Measurements from ENCODE around the gene RANBP2. TPM values are rescaled to one million over a fixed set of nuclear protein-coding genes. Genes with fewer than 3 reads are reported as not detected.

The RANBP2 gene
- total and polyA plus RNA-seq, 3 donors from 2014 or later: 29.0 to 108 (median 95.5) TPM

Small RNA genes lying within 50 kb of the gene (small RNA-seq; reads per million reads assigned to genes)
- 0 reads per million in 2 donors for gene AC010095.1

Other genes starting within 250 kb of the RANBP2 start
- gene LIMS1, start 185.0 kb upstream of the RANBP2 start, total RNA-seq: 100 to 1,000 TPM in 1 of 2 donors, 10 to 100 TPM in 1; 94.1 to 110 TPM
- gene LIMS1, start 185.0 kb upstream of the RANBP2 start, polyA plus RNA-seq (ENCODE audit: insufficient read depth, low read depth, low replicate concordance): 44.8 TPM
- 10 to 100 TPM; 19.3 to 30.9 TPM for gene CCDC138, start 67.3 kb downstream of the RANBP2 start, total RNA-seq
- 15.7 TPM for gene CCDC138, start 67.3 kb downstream of the RANBP2 start, polyA plus RNA-seq (ENCODE audit: insufficient read depth, low read depth, low replicate concordance)